HCT116 (cell line): ENCODE results near the gene HCN4. TPM values are rescaled to one million over a fixed set of nuclear protein-coding genes. Genes with fewer than 3 reads are reported as not detected.

Experiments used
- ATAC-seq: fragments of 200-7000 bp; cut with Tn5 transposase; 2 replicates; pipeline ENCODE4 v1.9.1; 2020; ENCODE audit warnings: mild to moderate bottlenecking, moderate library complexity
- BruUV-seq: library from RNA; stranded (reverse); fragments of 400-500 nt; replicated peaks from 2 replicates; lab custom pipeline; 2021; lab: Mats Ljungman, UMichigan
- CTCF ChIA-PET: fragments of 300-600 bp; sonication (Branson Sonifier 250); formaldehyde crosslinking; loops from one replicate; lab custom pipeline; 2021; ENCODE audit warnings: antibody characterized with exemption; lab: Charles Lee
- POLR2A ChIA-PET: fragments of 300-600, 350-600 bp; sonication (Branson Sonifier 250); formaldehyde crosslinking; loops from one replicate; lab custom pipeline; 2021; ENCODE audit warnings: antibody characterized with exemption; lab: Charles Lee
- RAD21 ChIA-PET, 2 experiments: fragments of 300-600 bp; sonication (Branson Sonifier 250); formaldehyde crosslinking; loops; one replicate each; lab custom pipeline; 2023; ENCODE audit warnings: low total read pairs in 2 of 2; ENCODE audit not compliant: uncharacterized antibody in 2 of 2, unreplicated experiment in 2 of 2, low non-redundant PET in 1 of 2; lab: Charles Lee
- DNase-seq: peaks from one replicate; pipeline ENCODE4 v3.0.0-alpha.2; 2010; ENCODE audit warnings: low read depth, low spot score
- H2AFZ ChIP-seq: fragments of 200-600 bp; shearing (Covaris generic), sonication (generic); 2 replicates; pipeline ENCODE4 v1.6.1; 2017; ENCODE audit warnings: low read depth, mixed run types, mixed read lengths, antibody characterized with exemption, low read length; ENCODE audit not compliant: poor library complexity, severe bottlenecking
- H3K27ac ChIP-seq: 2 replicates; pipeline ENCODE4 v1.5.1; 2012; ENCODE audit warnings: low read depth, low read length
- H3K27me3 ChIP-seq: fragments of 200-600 bp; sonication (generic); 2 replicates; pipeline ENCODE4 v1.6.1; 2016; ENCODE audit warnings: mixed run types, low read length, mixed read lengths; ENCODE audit not compliant: insufficient read depth
- H3K36me3 ChIP-seq, 2 experiments: fragments of 200-500 bp in 1 of 2; fragments of 200-600 bp in 1 of 2; sonication (Bioruptor generic) in 1 of 2; sonication (generic) in 1 of 2; 2 replicates each; pipeline versions ENCODE4 v1.5.1 to v1.6.1; 2014 to 2016; ENCODE audit warnings: low read length in 2 of 2, inconsistent platforms in 1 of 2, mixed read lengths in 1 of 2, mixed run types in 1 of 2; ENCODE audit not compliant: insufficient read depth in 2 of 2, control insufficient read depth in 1 of 2
- H3K4me1 ChIP-seq, 2 experiments: fragments of 200-600 bp in 1 of 2; sonication (generic) in 1 of 2; 2 replicates each; pipeline versions ENCODE4 v1.5.1 to v1.6.1; 2012 to 2017; ENCODE audit warnings: low read length in 2 of 2, inconsistent platforms in 1 of 2, mild to moderate bottlenecking in 1 of 2, mixed read lengths in 1 of 2, mixed run types in 1 of 2, moderate library complexity in 1 of 2; ENCODE audit not compliant: insufficient read depth in 2 of 2, control insufficient read depth in 1 of 2
- H3K4me2 ChIP-seq: fragments of 200-600 bp; sonication (generic); 2 replicates; pipeline ENCODE4 v1.6.1; 2017; ENCODE audit warnings: mixed run types, low read length, mixed read lengths
- H3K4me3 ChIP-seq, 2 experiments: fragments of 200-600 bp in 1 of 2; sonication (generic) in 1 of 2; replicated peaks in 1 of 2; 2 replicates each; pipeline ENCODE4 v1.5.1; 2011 to 2016; ENCODE audit warnings: low read length in 2 of 2, control low read depth in 1 of 2, low read depth in 1 of 2, mild to moderate bottlenecking in 1 of 2, mixed read lengths in 1 of 2, mixed run types in 1 of 2
- H3K79me2 ChIP-seq: fragments of 200-600 bp; sonication (generic); 2 replicates; pipeline ENCODE4 v1.6.1; 2017; ENCODE audit warnings: mild to moderate bottlenecking, mixed run types, low read length, moderate library complexity, mixed read lengths; ENCODE audit not compliant: insufficient read depth
- H3K9ac ChIP-seq: fragments of 200-600 bp; sonication (generic); 2 replicates; pipeline ENCODE4 v1.6.1; 2016; ENCODE audit warnings: low read length, mixed read lengths
- H3K9me2 ChIP-seq: fragments of 200-600 bp; sonication (generic), shearing (Covaris generic); 2 replicates; pipeline ENCODE4 v1.6.1; 2017; ENCODE audit warnings: mixed run types, mild to moderate bottlenecking, moderate library complexity; ENCODE audit not compliant: insufficient read depth
- H3K9me3 ChIP-seq, 2 experiments: fragments of 200-500 bp in 1 of 2; fragments of 200-600 bp in 1 of 2; sonication (Bioruptor generic) in 1 of 2; sonication (generic) in 1 of 2; 2 replicates each; pipeline ENCODE4 v1.6.1; 2014 to 2017; ENCODE audit warnings: low read length in 2 of 2, mixed read lengths in 2 of 2, inconsistent platforms in 1 of 2, low read depth in 1 of 2, mild to moderate bottlenecking in 1 of 2, mixed run types in 1 of 2, moderate library complexity in 1 of 2; ENCODE audit not compliant: control insufficient read depth in 1 of 2, insufficient read depth in 1 of 2
- H4K20me1 ChIP-seq: fragments of 200-600 bp; sonication (generic), shearing (Covaris generic); 2 replicates; pipeline ENCODE4 v1.6.1; 2017; ENCODE audit warnings: mixed run types, mild to moderate bottlenecking, moderate library complexity; ENCODE audit not compliant: insufficient read depth
- CEBPB ChIP-seq: IDR thresholded peaks from 2 replicates; pipeline ENCODE4 v1.6.1; 2012; ENCODE audit warnings: low read depth
- CTCF ChIP-seq, 3 experiments: fragments of 200-600 bp in 1 of 3; sonication (generic) in 1 of 3; IDR thresholded peaks in 2 of 3; conservative IDR thresholded peaks in 1 of 3; 2 replicates each; pipeline ENCODE4 v1.5.1; 2012 to 2017; ENCODE audit warnings: low read depth in 2 of 3, low read length in 2 of 3, antibody characterized with exemption in 1 of 3, borderline replicate concordance in 1 of 3, control low read depth in 1 of 3, mild to moderate bottlenecking in 1 of 3, mixed read lengths in 1 of 3, mixed run types in 1 of 3, moderate library complexity in 1 of 3; ENCODE audit not compliant: insufficient read depth in 1 of 3
- EGR1 ChIP-seq: IDR thresholded peaks from 2 replicates; pipeline ENCODE4 v1.6.1; 2012; ENCODE audit warnings: low read depth
- EZH2phosphoT487 ChIP-seq: fragments of 200-600 bp; IDR thresholded peaks from 2 replicates; pipeline ENCODE4 v1.6.1; 2018; ENCODE audit warnings: antibody characterized with exemption, borderline replicate concordance
- JUND ChIP-seq: IDR thresholded peaks from 2 replicates; pipeline ENCODE4 v1.6.1; 2012
- MAX ChIP-seq: IDR thresholded peaks from 2 replicates; pipeline ENCODE4 v1.6.1; 2012
- POLR2AphosphoS5 ChIP-seq: IDR thresholded peaks from 2 replicates; pipeline ENCODE4 v1.6.1; 2011; ENCODE audit warnings: mild to moderate bottlenecking, low read depth, low read length, moderate library complexity
- SIN3A ChIP-seq: IDR thresholded peaks from 2 replicates; pipeline ENCODE4 v1.6.1; 2012; ENCODE audit warnings: low read depth
- SP1 ChIP-seq: IDR thresholded peaks from 2 replicates; pipeline ENCODE4 v1.6.1; 2012; ENCODE audit warnings: low read depth
- TCF7L2 ChIP-seq: IDR thresholded peaks from 2 replicates; pipeline ENCODE4 v1.7.0; 2011; ENCODE audit warnings: borderline replicate concordance, inconsistent platforms; ENCODE audit not compliant: insufficient read depth, insufficient read length; ENCODE audit errors: extremely low read depth
- ZFX ChIP-seq: fragments of 450-650 bp; IDR thresholded peaks from 2 replicates; pipeline ENCODE4 v1.6.1; 2017
- intact Hi-C: fragments of 100-400 bp; cut with micrococcal nuclease; formaldehyde crosslinking; loops from 2 replicates; pipeline ENCODE4 v1.10.0; 2022
- total RNA-seq: library from RNA; stranded (reverse); gene quantifications from one replicate; pipeline ENCODE4 v1.2.1, GENCODE V29; 2021; ENCODE audit not compliant: unreplicated experiment

The HCN4 gene
- total RNA-seq, 1 experiment from 2014 or later, result 1.7 TPM

GRCh38 chr15:73354241-73354640 lies 14.5 kb downstream of the HCN4 start:
- Histone ChIP-seq H3K9ac (no peak overlapping the region), H3K36me3 (no peaks in the 10 kb centered on the region), H3K79me2 (no peaks in the 10 kb centered on the region), H3K4me1 (peaks cover 3 to 9% of the 10 kb centered on the region in 2 experiments; a peak in 3 of 4 replicates), H2AFZ (no peak overlapping the region), H4K20me1 (no peaks in the 10 kb centered on the region), H3K4me3 (no peak overlapping the region), H3K27me3 (peaks cover 26% of the 10 kb centered on the region; the same call in 1 of the 2 replicates), H3K4me2 (no peak overlapping the region), H3K9me3 (no peaks in the 10 kb centered on the region), H3K9me2 (no peaks in the 10 kb centered on the region), H3K27ac (no peak overlapping the region)
- POLR2A ChIA-PET, result no interaction called here
- CTCF ChIA-PET, result no interaction called here
- TF ChIP-seq JUND (no peak), ZFX (no peak), EZH2phosphoT487 (no peak), CTCF (IDR thresholded peaks at IDR 0.05 in 2 of 3, conservative IDR thresholded peaks at IDR 0.05 in 1 of 3; ENCODE audit: borderline replicate concordance in 1 of 3, insufficient read depth in 1 of 3, low read depth in 2 of 3, low read length in 2 of 3) (no peak), POLR2AphosphoS5 (no peak), EGR1 (no peak), TCF7L2 (no peak), SIN3A (no peak)
- BruUV-seq, result no TSS peak
- DNase-seq (no peak), ATAC-seq (no peak)
- RAD21 ChIA-PET, result no interaction called here
- intact Hi-C loops, result no loop called here

GRCh38 chr15:73353734-73354133 lies 15.0 kb downstream of the HCN4 start:
- H3K4me3 ChIP-seq, result no peak overlapping the region
- no peak overlapping the region for H2AFZ ChIP-seq
- peaks cover 28% of the 10 kb centered on the region; the same call in 1 of the 2 replicates for H3K27me3 ChIP-seq
- ChIA-PET RAD21 (no interaction called here), POLR2A (no interaction called here), CTCF (no interaction called here)
- no TSS peak for BruUV-seq
- no peaks in the 10 kb centered on the region for H3K9me2 ChIP-seq
- H3K27ac ChIP-seq, result no peak overlapping the region
- peaks cover 3 to 9% of the 10 kb centered on the region in 2 experiments; a peak in 3 of 4 replicates for H3K4me1 ChIP-seq
- H3K4me2 ChIP-seq, result no peak overlapping the region
- H3K36me3 ChIP-seq, result no peaks in the 10 kb centered on the region
- no peak overlapping the region for H3K9ac ChIP-seq
- DNase-seq (no peak), ATAC-seq (no peak; the same call in 1 of the 2 replicates)
- H3K79me2 ChIP-seq, result no peaks in the 10 kb centered on the region
- no peaks in the 10 kb centered on the region for H3K9me3 ChIP-seq
- intact Hi-C loops, result no loop called here
- H4K20me1 ChIP-seq, result no peaks in the 10 kb centered on the region
- no peak for TF ChIP-seq EZH2phosphoT487
- TF ChIP-seq MAX, result no peak
- no peak for TF ChIP-seq CEBPB
- no peak for TF ChIP-seq POLR2AphosphoS5
- no peak for TF ChIP-seq SP1
- no peak for TF ChIP-seq JUND
